Measurements from ENCODE around the gene ZNF726.

GRCh38 chr19:23925285-23925684, 10.6 kb downstream of the ZNF726 start:
- TF ChIP-seq CTCF (IDR thresholded peaks at IDR 0.05) (no peak), EZH2 (IDR thresholded peaks at IDR 0.05; ENCODE audit: borderline replicate concordance, insufficient read depth, low read depth, low read length, poor library complexity, severe bottlenecking) (no peak)
